Ovary (tissue), 3 donors: ENCODE results near the gene TMEM94.

ENCODE experiments used
- POLR2A ChIP-seq: fragments of 450-650 bp; IDR thresholded peaks from one replicate; pipeline ENCODE4 v1.6.1; 2017; ENCODE audit warnings: antibody characterized with exemption, mild to moderate bottlenecking, moderate library complexity
- TF ChIP-seq, protein P1 (sequence below), 3 donors: fragments of 450-650 bp in 2 of 3; fragments of 200-600 bp in 1 of 3; IDR thresholded peaks; one replicate each; pipeline versions ENCODE4 v1.5.1 to v1.8.0; 2016 to 2022; ENCODE audit warnings: antibody characterized with exemption in 3 of 3, mild to moderate bottlenecking in 1 of 3
- donor health status: DM: no; HTN: no; CAD: no.

DNA sequence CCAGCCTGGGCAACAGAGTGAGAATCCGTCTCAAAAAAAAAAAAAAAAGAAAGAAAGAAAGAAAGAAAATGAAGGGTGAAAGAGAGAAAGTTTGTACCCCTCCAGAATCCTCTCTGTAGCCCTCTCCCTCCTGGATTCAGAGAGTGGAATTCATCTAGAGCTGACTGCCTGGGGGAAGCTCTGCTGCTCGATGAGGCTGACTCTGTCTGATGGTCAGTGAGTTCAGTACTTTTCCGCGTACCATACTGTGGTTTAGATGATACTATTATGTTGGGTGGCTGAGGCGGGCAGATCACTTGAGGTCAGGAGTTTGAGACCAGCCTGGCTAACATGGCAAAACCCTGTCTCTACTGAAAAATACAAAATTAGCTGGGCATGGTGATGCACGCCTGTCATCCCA, 14.8 kb downstream of the TMEM94 start:
- TF ChIP-seq POLR2A: no peak
- TF ChIP-seq, protein P1, sequence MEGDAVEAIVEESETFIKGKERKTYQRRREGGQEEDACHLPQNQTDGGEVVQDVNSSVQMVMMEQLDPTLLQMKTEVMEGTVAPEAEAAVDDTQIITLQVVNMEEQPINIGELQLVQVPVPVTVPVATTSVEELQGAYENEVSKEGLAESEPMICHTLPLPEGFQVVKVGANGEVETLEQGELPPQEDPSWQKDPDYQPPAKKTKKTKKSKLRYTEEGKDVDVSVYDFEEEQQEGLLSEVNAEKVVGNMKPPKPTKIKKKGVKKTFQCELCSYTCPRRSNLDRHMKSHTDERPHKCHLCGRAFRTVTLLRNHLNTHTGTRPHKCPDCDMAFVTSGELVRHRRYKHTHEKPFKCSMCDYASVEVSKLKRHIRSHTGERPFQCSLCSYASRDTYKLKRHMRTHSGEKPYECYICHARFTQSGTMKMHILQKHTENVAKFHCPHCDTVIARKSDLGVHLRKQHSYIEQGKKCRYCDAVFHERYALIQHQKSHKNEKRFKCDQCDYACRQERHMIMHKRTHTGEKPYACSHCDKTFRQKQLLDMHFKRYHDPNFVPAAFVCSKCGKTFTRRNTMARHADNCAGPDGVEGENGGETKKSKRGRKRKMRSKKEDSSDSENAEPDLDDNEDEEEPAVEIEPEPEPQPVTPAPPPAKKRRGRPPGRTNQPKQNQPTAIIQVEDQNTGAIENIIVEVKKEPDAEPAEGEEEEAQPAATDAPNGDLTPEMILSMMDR (IDR thresholded peaks at IDR 0.05): no peak
